ENCODE data around the gene INAFM1. TPM values are rescaled to one million over a fixed set of nuclear protein-coding genes. Genes with fewer than 3 reads are reported as not detected.

INAFM1 gene
- total and polyA plus RNA-seq, 9 of the 15 experiments (the other 6 are each of a cell fraction or from before 2014, with no cell fraction given): 0.71 to 30.9 (median 3.1) TPM

GRCh38 chr19:47239610-47240296 lies 34.9 kb upstream of the INAFM1 start:
- Histone ChIP-seq H3K9me1 (ENCODE audit: control insufficient read depth, insufficient read depth, low read length) (no peaks in the 10 kb centered on the region), H3K4me3 (no peak overlapping the region), H3K4me1 (replicated peaks in 1 of 2; ENCODE audit: control insufficient read depth in 2 of 2, insufficient read depth in 2 of 2, low read length in 2 of 2) (peaks cover 27 to 50% of the 10 kb centered on the region in 2 experiments; a peak in 4 of 5 replicates), H3K9ac (ENCODE audit: insufficient read depth in 1 of 2, low read depth in 2 of 2, low read length in 2 of 2) (peak overlapping the region in 1 of 2 experiments; percentile 85; a peak in 1 of 4 replicates), H4K20me1 (replicated peaks; ENCODE audit: control insufficient read depth, insufficient read depth, low read length) (no peaks in the 10 kb centered on the region), H3K9me3 (replicated peaks; ENCODE audit: control insufficient read depth, insufficient read depth, low read depth, low read length) (no peaks in the 10 kb centered on the region), H3K27me3 (ENCODE audit: control insufficient read depth in 2 of 2, insufficient read depth in 2 of 2, low read length in 2 of 2) (no peaks in the 10 kb centered on the region), H3K27ac (ENCODE audit: extremely low read depth, low read depth, low read length) (no peak overlapping the region; the same call in 2 of the 3 replicates), H3K4me2 (ENCODE audit: insufficient read depth, low read length) (no peak overlapping the region), H3K79me2 (ENCODE audit: control insufficient read depth, insufficient read depth, low read length) (no peaks in the 10 kb centered on the region; the same call in 2 of the 3 replicates), H2AFZ (ENCODE audit: low read depth, low read length) (no peak overlapping the region), H3K36me3 (ENCODE audit: control insufficient read depth, insufficient read depth, low read length) (no peaks in the 10 kb centered on the region)
- ChIA-PET POLR2A (interaction anchor here (0.6 to 2.4 kb wide), 3 partner anchors 13 to 86 kb away, joined by 3 to 17 read pairs (median 8); no protein-coding TSS in a partner anchor), CTCF (ENCODE audit: low intra/inter-chr PET ratio) (no interaction called here)
- FAIRE-seq (no peak), DNase-seq (ENCODE audit: extremely low read depth in 1 of 4, low spot score in 3 of 4) (no peak), ATAC-seq (no peak)
- no TSS peak for BruUV-seq (replicated peaks)
- intact Hi-C loops (cut with micrococcal nuclease) (loop anchor here (5.0 to 10.0 kb wide), 3 partner anchors 87 to 375 kb away; partner anchors contain the start of gene ARHGAP35), in situ Hi-C loops (cut with MboI) (loop anchor here (10.0 kb wide), 1 partner anchor 385 kb away; the partner anchor contains the start of gene AP2S1)
- TF ChIP-seq ZNF699 (CRISPR knock-in tag; IDR thresholded peaks at IDR 0.05; ENCODE audit: insufficient replicate concordance) (no peak), ZBTB7A (IDR thresholded peaks at IDR 0.05; ENCODE audit: borderline replicate concordance, control insufficient read depth, low read depth, low read length) (peak; percentile 48; the same call in 1 of the 2 replicates), HNRNPL (IDR thresholded peaks at IDR 0.05; ENCODE audit: low read depth, low read length) (peak; percentile 88), NFIC (IDR thresholded peaks at IDR 0.05) (peak; percentile 72), CCNT2 (IDR thresholded peaks at IDR 0.05; ENCODE audit: borderline replicate concordance, extremely low read depth, insufficient read length, low read depth, low read length) (peak; percentile 26)
- 82% methylated on average over 11 of the region's 62 CpGs for WGBS (ENCODE audit: insufficient coverage, low coverage, missing lambda C conversion rate)

Data from K562 (cell line).